Measurements from ENCODE around the gene STX3. TPM values are rescaled to one million over a fixed set of nuclear protein-coding genes. Genes with fewer than 3 reads are reported as not detected.
A peak's percentile ranks its signal among the peaks of the same experiment; 100 is the strongest.

The STX3 gene
- total and polyA plus RNA-seq, 2 of the 8 experiments (the other 6 are each of a cell fraction or from before 2014, with no cell fraction given) = 50.5 to 56.1 TPM

GRCh38 chr11:59810911-59811259 lies 55.7 kb downstream of the STX3 start:
- Histone ChIP-seq H4K91ac (replicated peaks; ENCODE audit: insufficient read length, low read length) (peak overlapping the region; percentile 22), H3K4ac (replicated peaks; ENCODE audit: insufficient read length, low read depth, low read length) (no peak overlapping the region), H2BK20ac (ENCODE audit: low read length) (no peak overlapping the region), H4K5ac (ENCODE audit: insufficient read length, low read depth, low read length) (no peak overlapping the region), H3K23me2 (ENCODE audit: low read depth, low read length) (0 out of 2 replicates have a peak, but pooled peaks cover 4% of the 10 kb centered on the region), H2BK5ac (ENCODE audit: low read depth, low read length) (peak overlapping the region; percentile 27; the same call in 1 of the 2 replicates), H2AFZ (ENCODE audit: low read length) (0 out of 2 replicates have a peak overlapping the region, but pooled peaks have one; percentile 70), H2BK12ac (ENCODE audit: low read depth, low read length) (no peak overlapping the region), H3K9me3 (ENCODE audit: insufficient read depth in 2 of 2, low read depth in 1 of 2, low read length in 1 of 2) (no peaks in the 10 kb centered on the region), H2BK15ac (ENCODE audit: low read length) (no peak overlapping the region), H3K27me3 (replicated peaks in 1 of 4; ENCODE audit: control insufficient read depth in 3 of 4, extremely low read depth in 1 of 4, insufficient read depth in 3 of 4, low read length in 3 of 4) (no peaks in the 10 kb centered on the region), H3K9ac (replicated peaks in 1 of 4; ENCODE audit: extremely low read depth in 1 of 4, low read depth in 3 of 4, low read length in 3 of 4) (no peak overlapping the region; a peak in 2 of 7 replicates), H3K4me3 (ENCODE audit: extremely low read depth in 1 of 4, insufficient read depth in 2 of 4, low read depth in 3 of 4, low read length in 4 of 4) (peak overlapping the region; percentile 79 to 100 (median 90); a peak in 7 of 8 replicates), H2AK5ac (ENCODE audit: low read depth, low read length) (no peak overlapping the region), H4K8ac (ENCODE audit: extremely low read depth, insufficient read depth, low read length) (peak overlapping the region; percentile 38; the same call in 1 of the 2 replicates), H3K79me1 (ENCODE audit: low read depth, low read length) (0 out of 2 replicates have a peak, but pooled peaks cover 3% of the 10 kb centered on the region), H4K20me1 (replicated peaks in 1 of 2; ENCODE audit: control insufficient read depth in 1 of 2, insufficient read depth in 2 of 2, low read length in 2 of 2) (peaks cover 0 to 3% of the 10 kb centered on the region in 2 experiments), H3K27ac (ENCODE audit: low read depth, low read length) (peak overlapping the region; percentile 87; the same call in 1 of the 2 replicates), H3K14ac (ENCODE audit: insufficient read length) (no peak overlapping the region), H3K4me2 (ENCODE audit: insufficient read depth in 1 of 2, low read depth in 2 of 2, low read length in 2 of 2) (peak overlapping the region; percentile 77 to 85), H2BK120ac (replicated peaks; ENCODE audit: low read depth, low read length) (no peak overlapping the region), H3K23ac (ENCODE audit: insufficient read length) (no peak overlapping the region), H3K18ac (ENCODE audit: extremely low read depth, low read length) (no peak overlapping the region), H3K36me3 (ENCODE audit: control insufficient read depth in 2 of 4, insufficient read depth in 4 of 4, low read length in 3 of 4) (peaks cover 3 to 23% (median 14%) of the 10 kb centered on the region in 4 experiments), H3K79me2 (ENCODE audit: control insufficient read depth in 1 of 2, insufficient read depth in 2 of 2, low read length in 2 of 2) (peaks cover 0 to 11% of the 10 kb centered on the region in 2 experiments; a peak in 2 of 4 replicates), H3K56ac (replicated peaks; ENCODE audit: insufficient read length, low read depth, low read length) (no peak overlapping the region), H3K4me1 (replicated peaks in 1 of 4; ENCODE audit: control insufficient read depth in 3 of 4, insufficient read depth in 4 of 4, low read length in 3 of 4) (peaks cover 0 to 10% (median 3%) of the 10 kb centered on the region in 4 experiments; a peak in 5 of 7 replicates)
- FAIRE-seq (no peak), DNase-seq (ENCODE audit: low read depth in 1 of 2, low spot score in 2 of 2) (no peak)
- POLR2A ChIA-PET (ENCODE audit: partially characterized antibody) = interaction anchor here (0.9 to 2.3 kb wide), 7 partner anchors 10 to 247 kb away, joined by 3 to 13 read pairs (median 3); partner anchors contain the start of genes PATL1 and STX3
- no peak for TF ChIP-seq FOSL1 (IDR thresholded peaks at IDR 0.05; ENCODE audit: insufficient read depth, low read depth, low read length)
- CTCF ChIA-PET (ENCODE audit: partially characterized antibody) = interaction anchor here (1.2 to 4.6 kb wide), 5 partner anchors 9 to 319 kb away, joined by 3 to 23 read pairs (median 7); partner anchors contain the start of gene STX3
- 17% methylated on average over 8 of the region's 8 CpGs; no CpG with 5 or more reads in 1 of the 2 experiments for WGBS, 2 experiments (ENCODE audit: extremely low coverage in 1 of 2, insufficient coverage in 1 of 2, insufficient read length in 1 of 2, insufficient replicate concordance in 2 of 2, low coverage in 1 of 2, low lambda C conversion rate in 2 of 2, missing lambda C conversion rate in 1 of 2)

Measured in H1 (cell line).